ENCODE measurements around the gene PLA2G2F. TPM values are rescaled to one million over a fixed set of nuclear protein-coding genes. Genes with fewer than 3 reads are reported as not detected.
A peak's percentile ranks its signal among the peaks of the same experiment; 100 is the strongest.

PLA2G2F gene
- total and polyA plus RNA-seq, 8 donors = 0.18 to 6.4 TPM; not detected in 6

DNA sequence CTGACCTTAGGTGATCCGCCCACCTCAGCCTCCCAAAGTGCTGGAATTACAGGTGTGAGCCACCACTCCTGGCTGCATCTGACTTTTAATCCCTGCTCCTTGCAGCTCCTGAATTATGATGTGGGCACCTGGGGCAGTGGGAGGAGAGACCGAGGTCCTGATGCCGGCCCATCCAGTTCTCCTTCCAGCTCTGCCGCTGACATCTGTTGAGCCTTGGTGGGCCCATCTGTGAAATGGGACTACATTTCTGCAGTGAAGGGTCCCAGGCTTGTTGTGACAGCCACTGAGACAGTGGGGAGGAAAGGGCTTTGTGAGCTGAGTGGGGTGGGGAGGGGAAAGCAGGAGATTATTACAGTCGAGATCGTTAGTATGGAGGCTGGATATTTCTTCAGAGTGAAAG lies 11.8 kb downstream of the PLA2G2F start:
- TF ChIP-seq POLR2A (IDR thresholded peaks at IDR 0.05) (no peak), EP300 (IDR thresholded peaks at IDR 0.05) (no peak), POLR2AphosphoS5 (IDR thresholded peaks at IDR 0.05) (no peak)
- TF ChIP-seq, protein P1, sequence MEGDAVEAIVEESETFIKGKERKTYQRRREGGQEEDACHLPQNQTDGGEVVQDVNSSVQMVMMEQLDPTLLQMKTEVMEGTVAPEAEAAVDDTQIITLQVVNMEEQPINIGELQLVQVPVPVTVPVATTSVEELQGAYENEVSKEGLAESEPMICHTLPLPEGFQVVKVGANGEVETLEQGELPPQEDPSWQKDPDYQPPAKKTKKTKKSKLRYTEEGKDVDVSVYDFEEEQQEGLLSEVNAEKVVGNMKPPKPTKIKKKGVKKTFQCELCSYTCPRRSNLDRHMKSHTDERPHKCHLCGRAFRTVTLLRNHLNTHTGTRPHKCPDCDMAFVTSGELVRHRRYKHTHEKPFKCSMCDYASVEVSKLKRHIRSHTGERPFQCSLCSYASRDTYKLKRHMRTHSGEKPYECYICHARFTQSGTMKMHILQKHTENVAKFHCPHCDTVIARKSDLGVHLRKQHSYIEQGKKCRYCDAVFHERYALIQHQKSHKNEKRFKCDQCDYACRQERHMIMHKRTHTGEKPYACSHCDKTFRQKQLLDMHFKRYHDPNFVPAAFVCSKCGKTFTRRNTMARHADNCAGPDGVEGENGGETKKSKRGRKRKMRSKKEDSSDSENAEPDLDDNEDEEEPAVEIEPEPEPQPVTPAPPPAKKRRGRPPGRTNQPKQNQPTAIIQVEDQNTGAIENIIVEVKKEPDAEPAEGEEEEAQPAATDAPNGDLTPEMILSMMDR (IDR thresholded peaks at IDR 0.05) = no peak
- intact Hi-C loops (cut with DNase I; ENCODE audit: low total_unique reads) = loop anchor here (5.0 kb wide), 1 partner anchor 234 kb away; no protein-coding TSS in a partner anchor
- DNase-seq = no peak
- H3K4me1 ChIP-seq = peaks cover 7 to 33% (median 23%) of the 10 kb centered on the region in 4 donors
- no peaks in the 10 kb centered on the region for H3K9me3 ChIP-seq
- H3K4me3 ChIP-seq = no peak overlapping the region
- WGBS, 5 donors = 85 to 92% (median 86%) methylated on average over 5 to 6 of the region's 6 CpGs
- peaks cover 0 to 16% (median 0%) of the 10 kb centered on the region in 3 donors for H3K27me3 ChIP-seq
- H3K36me3 ChIP-seq = no peaks in the 10 kb centered on the region
- H3K27ac ChIP-seq = no peak overlapping the region

DNA sequence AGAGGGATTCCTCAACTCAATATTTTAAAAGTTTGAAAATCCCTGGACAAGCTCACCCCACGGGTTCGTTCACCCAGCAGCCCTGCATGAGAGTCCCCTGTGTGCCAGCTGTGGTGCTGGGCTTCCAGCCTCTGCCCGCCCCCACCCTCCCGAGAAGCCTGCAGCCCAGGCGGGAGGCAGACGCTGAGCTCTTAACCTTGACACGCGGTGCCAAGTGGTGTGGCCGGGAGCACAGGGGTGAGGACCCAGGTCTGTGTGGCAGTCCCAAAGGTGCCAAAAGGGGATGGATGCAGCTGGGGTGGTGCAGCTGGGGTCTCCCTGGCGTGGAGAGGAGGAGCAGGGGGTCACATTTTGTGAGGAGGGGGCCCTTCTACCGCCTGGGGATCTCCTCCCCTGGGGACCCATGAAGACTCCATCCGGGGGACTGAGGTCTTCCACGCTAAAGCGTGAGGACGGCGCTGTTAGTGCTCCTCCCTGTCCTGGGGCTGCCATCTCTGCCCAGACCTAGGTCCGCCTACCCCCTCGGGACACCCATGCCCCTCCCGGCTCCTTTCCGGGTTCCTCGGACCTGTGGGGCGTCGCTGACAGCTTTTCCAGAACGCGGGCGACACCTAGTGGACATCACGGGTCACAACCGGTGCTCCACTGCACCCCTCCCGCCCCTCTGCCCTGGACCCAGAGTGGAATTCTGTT lies 12.9 kb downstream of the PLA2G2F start:
- H3K27me3 ChIP-seq = peaks cover 0 to 16% (median 0%) of the 10 kb centered on the region in 3 donors
- TF ChIP-seq POLR2A (IDR thresholded peaks at IDR 0.05) (no peak), EP300 (IDR thresholded peaks at IDR 0.05) (no peak), POLR2AphosphoS5 (IDR thresholded peaks at IDR 0.05) (no peak)
- TF ChIP-seq, protein P1 (IDR thresholded peaks at IDR 0.05) = peak in 5 of 7 experiments; percentile 83 to 95 (median 87)
- no peaks in the 10 kb centered on the region for H3K36me3 ChIP-seq
- WGBS, 5 donors = 5 to 11% (median 6%) methylated on average over 17 to 29 of the region's 29 CpGs
- H3K27ac ChIP-seq = peak overlapping the region in 1 of 5 donors; percentile 63
- peaks cover 7 to 33% (median 23%) of the 10 kb centered on the region in 4 donors for H3K4me1 ChIP-seq
- peaks cover 0 to 4% (median 0%) of the 10 kb centered on the region in 4 donors for H3K9me3 ChIP-seq
- peak overlapping the region; percentile 33 to 47 (median 40) for H3K4me3 ChIP-seq
- DNase-seq = peak; percentile 84 to 92
- intact Hi-C loops (cut with DNase I; ENCODE audit: low total_unique reads) = loop anchor here (5.0 kb wide), 1 partner anchor 235 kb away; no protein-coding TSS in a partner anchor

DNA sequence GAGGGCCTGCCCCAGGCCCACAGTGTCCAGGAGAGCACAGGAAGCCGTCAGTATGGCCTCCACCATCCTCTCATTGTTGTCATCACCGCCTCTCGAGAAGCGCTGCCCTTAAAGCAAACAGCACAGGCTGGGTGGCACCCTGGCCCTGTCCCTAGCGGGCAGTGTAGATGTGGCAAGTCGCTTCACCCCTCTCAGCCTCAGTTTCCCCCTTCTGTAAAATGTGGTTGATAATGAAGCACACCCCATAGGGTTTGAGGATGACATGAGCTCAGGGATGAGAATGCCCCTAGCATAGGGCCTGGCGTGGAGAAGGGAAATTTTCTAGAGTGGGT lies 13.4 kb downstream of the PLA2G2F start:
- no peaks in the 10 kb centered on the region for H3K36me3 ChIP-seq
- 39 to 57% (median 47%) methylated on average over 7 of the region's 7 CpGs for WGBS, 5 donors
- intact Hi-C loops (cut with DNase I; ENCODE audit: low total_unique reads) = loop anchor here (5.0 kb wide), 1 partner anchor 235 kb away; no protein-coding TSS in a partner anchor
- H3K9me3 ChIP-seq = peaks cover 0 to 7% (median 1%) of the 10 kb centered on the region in 4 donors
- TF ChIP-seq POLR2AphosphoS5 (IDR thresholded peaks at IDR 0.05) = no peak
- TF ChIP-seq, protein P1 (IDR thresholded peaks at IDR 0.05) = peak in 1 of 7 experiments; percentile 28
- no peak for TF ChIP-seq POLR2A (IDR thresholded peaks at IDR 0.05)
- H3K4me3 ChIP-seq = peak overlapping the region in 3 of 4 donors; percentile 33 to 47 (median 45)
- peak overlapping the region in 2 of 5 donors; percentile 34 to 63 for H3K27ac ChIP-seq
- peaks cover 0 to 16% (median 0%) of the 10 kb centered on the region in 3 donors for H3K27me3 ChIP-seq
- DNase-seq = no peak
- H3K4me1 ChIP-seq = peaks cover 7 to 33% (median 23%) of the 10 kb centered on the region in 4 donors

DNA sequence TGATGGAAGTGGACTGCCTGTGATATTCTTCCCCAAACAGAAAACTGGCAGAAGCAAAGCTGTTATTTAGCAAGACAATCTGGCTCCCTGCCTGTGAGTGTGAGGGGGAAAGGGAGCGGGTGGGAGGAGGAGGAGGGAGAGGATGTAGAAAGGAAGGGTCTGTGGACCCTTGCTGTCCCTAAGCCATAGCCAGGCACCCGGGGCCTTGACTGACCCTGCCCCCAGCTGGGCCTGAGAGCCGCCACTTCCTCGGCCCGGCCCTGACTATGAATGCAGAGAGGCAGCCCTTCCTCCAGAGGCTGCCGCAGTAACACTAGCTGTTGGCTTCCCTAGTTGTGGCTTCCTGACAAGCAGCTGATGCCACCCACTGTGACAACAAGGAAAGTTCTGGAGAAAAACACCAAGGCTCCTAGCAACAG lies 13.9 kb downstream of the PLA2G2F start:
- DNase-seq = peak in 1 of 2 donors; percentile 60
- peaks cover 0 to 11% (median 4%) of the 10 kb centered on the region in 4 donors for H3K9me3 ChIP-seq
- H3K4me1 ChIP-seq = peaks cover 7 to 33% (median 23%) of the 10 kb centered on the region in 4 donors
- intact Hi-C loops (cut with DNase I; ENCODE audit: low total_unique reads) = loop anchor here (5.0 kb wide), 1 partner anchor 236 kb away; no protein-coding TSS in a partner anchor
- H3K4me3 ChIP-seq = no peak overlapping the region
- H3K27ac ChIP-seq = peak overlapping the region in 2 of 5 donors; percentile 34 to 63
- peaks cover 0 to 16% (median 0%) of the 10 kb centered on the region in 3 donors for H3K27me3 ChIP-seq
- H3K36me3 ChIP-seq = no peaks in the 10 kb centered on the region
- WGBS, 5 donors = 70 to 82% (median 75%) methylated on average over 6 of the region's 6 CpGs
- TF ChIP-seq POLR2A (IDR thresholded peaks at IDR 0.05) (no peak), EP300 (IDR thresholded peaks at IDR 0.05) (no peak), POLR2AphosphoS5 (IDR thresholded peaks at IDR 0.05) (no peak)
- TF ChIP-seq, protein P1 (IDR thresholded peaks at IDR 0.05) = no peak

Measured in stomach (tissue), 9 donors.